Mesenchymal stem cell (in vitro differentiated cells and primary cell): ENCODE data around the gene VPS72.
A peak's percentile ranks its signal among the peaks of the same experiment; 100 is the strongest.

ENCODE experiments used
- DNase-seq: peaks from one replicate; pipeline ENCODE4 v3.0.0-alpha.2; 2013
- H2AFZ ChIP-seq: one replicate; pipeline ENCODE4 v1.6.1; 2013; ENCODE audit warnings: low read depth, mild to moderate bottlenecking, control low read depth, inconsistent platforms, low read length, moderate library complexity
- H2AK5ac ChIP-seq: 2 replicates; pipeline ENCODE4 v1.6.1; 2013; ENCODE audit warnings: low read length, moderate library complexity, mild to moderate bottlenecking, inconsistent platforms; ENCODE audit not compliant: severe bottlenecking
- H2BK120ac ChIP-seq: one replicate; pipeline ENCODE4 v1.6.1; 2013; ENCODE audit warnings: low read depth, mild to moderate bottlenecking, inconsistent platforms, low read length, moderate library complexity
- H2BK12ac ChIP-seq, 2 experiments: one replicate each; pipeline ENCODE4 v1.6.1; 2013; ENCODE audit warnings: inconsistent platforms in 2 of 2, low read length in 2 of 2, mild to moderate bottlenecking in 2 of 2, moderate library complexity in 2 of 2, control low read depth in 1 of 2
- H2BK15ac ChIP-seq: one replicate; pipeline ENCODE4 v1.6.1; 2013; ENCODE audit warnings: mild to moderate bottlenecking, low read depth, inconsistent platforms; ENCODE audit not compliant: poor library complexity, severe bottlenecking
- H2BK5ac ChIP-seq: 2 replicates; pipeline ENCODE4 v1.6.1; 2013; ENCODE audit warnings: low read depth, mild to moderate bottlenecking, low read length, control low read depth, inconsistent platforms; ENCODE audit not compliant: poor library complexity, severe bottlenecking
- H3K14ac ChIP-seq, 2 experiments: one replicate each; pipeline ENCODE4 v1.6.1; 2013; ENCODE audit warnings: inconsistent platforms in 2 of 2, low read length in 2 of 2, control low read depth in 1 of 2, mild to moderate bottlenecking in 1 of 2, moderate library complexity in 1 of 2
- H3K18ac ChIP-seq, 2 experiments: one replicate each; pipeline ENCODE4 v1.6.1; 2013; ENCODE audit warnings: inconsistent platforms in 2 of 2, low read length in 2 of 2, control low read depth in 1 of 2, low read depth in 1 of 2, mild to moderate bottlenecking in 1 of 2
- H3K23ac ChIP-seq, 2 experiments: one replicate each; pipeline ENCODE4 v1.6.1; 2013; ENCODE audit warnings: inconsistent platforms in 2 of 2, low read length in 2 of 2, mild to moderate bottlenecking in 2 of 2, moderate library complexity in 2 of 2, control low read depth in 1 of 2
- H3K27ac ChIP-seq: 2 replicates; pipeline ENCODE4 v1.5.1; 2013; ENCODE audit warnings: mild to moderate bottlenecking, moderate library complexity, low read length, control low read depth, inconsistent platforms; ENCODE audit not compliant: poor library complexity, severe bottlenecking
- H3K27me3 ChIP-seq, 2 experiments: 2 replicates each; pipeline versions ENCODE4 v1.6.1 to v1.7.0; 2013; ENCODE audit warnings: low read length in 2 of 2, mild to moderate bottlenecking in 2 of 2, moderate library complexity in 2 of 2, control low read depth in 1 of 2, inconsistent platforms in 1 of 2; ENCODE audit not compliant: control insufficient read depth in 1 of 2, insufficient read depth in 1 of 2
- H3K36me3 ChIP-seq, 2 experiments: 2 replicates each; pipeline versions ENCODE4 v1.6.1 to v1.7.0; 2013; ENCODE audit warnings: low read length in 2 of 2, control low read depth in 1 of 2, inconsistent platforms in 1 of 2, low read depth in 1 of 2, mild to moderate bottlenecking in 1 of 2; ENCODE audit not compliant: insufficient read depth in 2 of 2, control insufficient read depth in 1 of 2
- H3K4ac ChIP-seq, 2 experiments: one replicate each; pipeline ENCODE4 v1.6.1; 2013; ENCODE audit warnings: inconsistent platforms in 2 of 2, low read length in 2 of 2, mild to moderate bottlenecking in 2 of 2, moderate library complexity in 2 of 2, control low read depth in 1 of 2, low read depth in 1 of 2
- H3K4me1 ChIP-seq: 2 replicates; pipeline ENCODE4 v1.6.1; 2013; ENCODE audit warnings: low read depth, low read length, control low read depth; ENCODE audit not compliant: control insufficient read depth, insufficient read depth
- H3K4me2 ChIP-seq: 2 replicates; pipeline ENCODE4 v1.6.1; 2013; ENCODE audit warnings: low read length, mild to moderate bottlenecking, inconsistent platforms; ENCODE audit not compliant: poor library complexity, severe bottlenecking
- H3K4me3 ChIP-seq, 2 experiments: 2 replicates each; pipeline versions ENCODE4 v1.5.1 to v1.7.0; 2013; ENCODE audit warnings: low read length in 2 of 2, mild to moderate bottlenecking in 2 of 2, control low read depth in 1 of 2, low read depth in 1 of 2; ENCODE audit not compliant: insufficient read depth in 1 of 2
- H3K79me1 ChIP-seq: replicated peaks from 2 replicates; pipeline ENCODE4 v1.6.1; 2013; ENCODE audit warnings: mild to moderate bottlenecking, control low read depth, low read length, inconsistent platforms; ENCODE audit not compliant: poor library complexity, severe bottlenecking
- H3K9ac ChIP-seq: 2 replicates; pipeline ENCODE4 v1.7.0; 2013; ENCODE audit warnings: mild to moderate bottlenecking, low read length, moderate library complexity
- H3K9me3 ChIP-seq: 2 replicates; pipeline ENCODE4 v1.7.0; 2013; ENCODE audit warnings: mild to moderate bottlenecking, low read length; ENCODE audit not compliant: control insufficient read depth
- H4K8ac ChIP-seq: one replicate; pipeline ENCODE4 v1.6.1; 2013; ENCODE audit warnings: inconsistent platforms, mild to moderate bottlenecking, low read length, moderate library complexity
- H4K91ac ChIP-seq: one replicate; pipeline ENCODE4 v1.6.1; 2013; ENCODE audit warnings: mild to moderate bottlenecking, low read length, inconsistent platforms
- WGBS: methylation state at CpG from one replicate; pipeline ENCODE4 v1.1.7; 2013; ENCODE audit warnings: mixed read lengths; 5-methylcytosine and 5-hydroxymethylcytosine counted together

VPS72 gene

DNA sequence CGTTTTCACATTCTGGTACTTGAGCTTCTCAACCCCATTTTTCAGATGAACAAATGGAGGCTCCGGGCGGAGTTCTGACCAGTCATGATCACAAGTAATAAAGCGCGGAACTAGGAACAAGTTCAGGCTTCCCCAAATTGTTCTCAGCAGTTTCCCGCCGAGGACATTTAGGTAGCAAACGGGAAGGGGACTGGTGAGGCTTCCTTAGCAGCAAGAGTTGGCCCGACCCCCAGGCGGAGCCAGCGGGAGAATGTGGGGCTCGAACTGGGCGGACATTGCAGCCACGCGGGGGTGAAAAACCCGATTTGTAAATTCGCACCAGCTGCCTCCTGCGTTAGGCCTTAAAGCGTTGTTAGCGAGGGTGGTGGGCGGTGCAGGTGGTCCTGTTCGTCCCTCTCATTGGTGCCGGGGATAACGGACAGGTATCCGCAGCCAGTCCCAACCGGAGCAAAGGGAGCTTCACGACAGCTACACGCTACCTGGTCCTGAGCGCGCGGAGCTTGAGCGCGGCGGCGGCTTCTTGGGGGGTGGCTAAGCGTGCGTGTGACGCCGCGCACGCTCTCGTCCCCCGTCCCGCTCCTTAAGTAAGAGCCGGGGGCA lies 58.9 kb downstream of the VPS72 start:
- Histone ChIP-seq H3K4me3 (peak overlapping the region in 1 of 2 experiments; percentile 67), H3K9me3 (no peaks in the 10 kb centered on the region), H2AK5ac (no peak overlapping the region), H3K79me1 (no peaks in the 10 kb centered on the region), H3K4me1 (peaks cover 7% of the 10 kb centered on the region), H3K23ac (peak overlapping the region in 1 of 2 experiments; percentile 6), H3K27me3 (peaks cover 0 to 25% of the 10 kb centered on the region in 2 experiments), H2BK5ac (no peak overlapping the region), H3K36me3 (peaks cover 7 to 41% of the 10 kb centered on the region in 2 experiments), H3K27ac (no peak overlapping the region), H3K4ac (no peak overlapping the region), H2AFZ (peak overlapping the region; percentile 89), H3K14ac (no peak overlapping the region), H4K8ac (peak overlapping the region; percentile 64), H2BK120ac (no peak overlapping the region), H3K9ac (peak overlapping the region; percentile 57), H2BK15ac (no peak overlapping the region), H4K91ac (no peak overlapping the region), H2BK12ac (no peak overlapping the region), H3K18ac (peak overlapping the region in 1 of 2 experiments; percentile 50), H3K4me2 (no peak overlapping the region)
- WGBS: 14% methylated on average over 45 of the region's 45 CpGs
- peak; percentile 79 for DNase-seq

DNA sequence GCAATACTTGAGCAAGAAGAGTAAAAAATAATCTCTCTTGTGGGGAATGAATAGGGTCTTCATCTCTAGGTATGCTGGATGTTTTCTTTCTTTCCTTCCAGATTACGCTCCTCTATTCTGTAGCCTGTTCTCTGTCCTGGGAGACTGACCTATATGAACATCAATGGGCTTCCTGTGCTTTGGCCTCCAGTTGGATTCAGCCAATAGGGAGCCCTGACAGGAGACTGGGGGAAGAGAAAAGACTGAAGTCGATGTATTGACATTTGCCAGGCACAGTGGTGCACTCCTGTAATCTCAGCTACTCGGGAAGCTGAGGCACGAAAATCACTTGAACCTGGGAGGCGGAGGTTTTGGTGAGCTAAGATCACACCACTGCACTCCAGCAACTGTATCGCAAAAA lies 61.2 kb downstream of the VPS72 start:
- no peak overlapping the region for H3K4me2 ChIP-seq
- peaks cover 0 to 25% of the 10 kb centered on the region in 2 experiments for H3K27me3 ChIP-seq
- no peak overlapping the region for H2BK12ac ChIP-seq
- DNase-seq: no peak
- no peak overlapping the region for H3K4me3 ChIP-seq
- no peak overlapping the region for H3K14ac ChIP-seq
- H3K79me1 ChIP-seq: no peaks in the 10 kb centered on the region
- peaks cover 7% of the 10 kb centered on the region for H3K4me1 ChIP-seq
- no peak overlapping the region for H3K23ac ChIP-seq
- H4K91ac ChIP-seq: no peak overlapping the region
- H3K9ac ChIP-seq: no peak overlapping the region
- H2BK15ac ChIP-seq: no peak overlapping the region
- H2BK120ac ChIP-seq: no peak overlapping the region
- no peak overlapping the region for H4K8ac ChIP-seq
- WGBS: 66% methylated on average over 6 of the region's 6 CpGs
- H3K27ac ChIP-seq: no peak overlapping the region
- H3K4ac ChIP-seq: no peak overlapping the region
- peaks cover 9 to 20% of the 10 kb centered on the region in 2 experiments for H3K36me3 ChIP-seq
- H2AFZ ChIP-seq: no peak overlapping the region
- no peak overlapping the region for H3K18ac ChIP-seq
- H2AK5ac ChIP-seq: no peak overlapping the region
- H2BK5ac ChIP-seq: no peak overlapping the region
- H3K9me3 ChIP-seq: no peaks in the 10 kb centered on the region
